K562 (cell line): ENCODE measurements around the gene PEAR1. TPM values are rescaled to one million over a fixed set of nuclear protein-coding genes. Genes with fewer than 3 reads are reported as not detected.
A peak's percentile ranks its signal among the peaks of the same experiment; 100 is the strongest.

Experiments used
- BRCA1 ChIP-seq, 2 experiments: fragments of 450-650 bp in 1 of 2; sonication (generic) in 1 of 2; formaldehyde crosslinking in 1 of 2; IDR thresholded peaks; 2 replicates each; pipeline versions ENCODE4 v1.5.0 to v1.6.1; 2017 to 2020; ENCODE audit warnings: mild to moderate bottlenecking in 1 of 2, missing genetic modification reagents in 1 of 2
- COPS2 ChIP-seq: fragments of 450-650 bp; conservative IDR thresholded peaks from 2 replicates; pipeline ENCODE4 v1.6.1; 2016; ENCODE audit warnings: mild to moderate bottlenecking, moderate library complexity
- E2F3 ChIP-seq: fragments of 250-450 bp; sonication (Bioruptor Pico); IDR thresholded peaks from 2 replicates; pipeline ENCODE4 v1.4.0; 2020; ENCODE audit warnings: mild to moderate bottlenecking
- EGR1 ChIP-seq: fragments of 450-650 bp; conservative IDR thresholded peaks from 2 replicates; pipeline ENCODE4 v1.6.1; 2017; ENCODE audit warnings: mild to moderate bottlenecking
- ESRRA ChIP-seq: fragments of 450-650 bp; IDR thresholded peaks from 2 replicates; pipeline ENCODE4 v1.6.1; 2014; ENCODE audit warnings: low read depth, mild to moderate bottlenecking, moderate library complexity, borderline replicate concordance
- FOXM1 ChIP-seq, 2 experiments: fragments of 450-650 bp in 1 of 2; sonication (generic) in 1 of 2; formaldehyde crosslinking in 1 of 2; IDR thresholded peaks; 2 replicates each; pipeline versions ENCODE4 v1.6.1 to v1.9.0; 2017 to 2022; ENCODE audit warnings: low read depth in 2 of 2, mild to moderate bottlenecking in 2 of 2, missing genetic modification reagents in 1 of 2, moderate library complexity in 1 of 2
- KLF10 ChIP-seq: fragments of 250-450 bp; sonication (Bioruptor Pico); IDR thresholded peaks from 2 replicates; pipeline ENCODE4 v1.6.1; 2021; ENCODE audit warnings: matching md5 sums
- MED1 ChIP-seq: sonication (generic); formaldehyde crosslinking; IDR thresholded peaks from 2 replicates; pipeline ENCODE4 v1.8.1; 2023; ENCODE audit warnings: missing genetic modification reagents, borderline replicate concordance
- NRF1 ChIP-seq, 2 experiments: fragments of 450-650 bp; IDR thresholded peaks in 1 of 2; conservative IDR thresholded peaks in 1 of 2; 2 replicates each; pipeline ENCODE4 v1.6.1; 2014; ENCODE audit warnings: mild to moderate bottlenecking in 2 of 2
- PKNOX1 ChIP-seq: fragments of 450-650 bp; IDR thresholded peaks from 2 replicates; pipeline ENCODE4 v1.6.1; 2016
- RNF219 ChIP-seq: fragments of 250-450 bp; sonication (Bioruptor Pico); IDR thresholded peaks from 2 replicates; pipeline ENCODE4 v1.5.0; 2022; ENCODE audit warnings: mild to moderate bottlenecking
- SIRT6 ChIP-seq: IDR thresholded peaks from one replicate; pipeline ENCODE4 v1.6.1; 2012; ENCODE audit warnings: low read depth, mild to moderate bottlenecking, control low read depth, inconsistent platforms, low read length, moderate library complexity
- SMAD3 ChIP-seq: fragments of 450-650 bp; formaldehyde crosslinking; conservative IDR thresholded peaks from 2 replicates; pipeline ENCODE4 v1.4.0; 2020; ENCODE audit warnings: mild to moderate bottlenecking
- SNAPC5 ChIP-seq: fragments of 250-450 bp; sonication (Bioruptor Pico); IDR thresholded peaks from 2 replicates; pipeline ENCODE4 v1.8.0; 2021; ENCODE audit warnings: moderate library complexity, mild to moderate bottlenecking, inconsistent platforms
- STAG1 ChIP-seq: sonication (generic); formaldehyde crosslinking; IDR thresholded peaks from 2 replicates; pipeline ENCODE4 v1.5.0; 2020; ENCODE audit warnings: missing genetic modification reagents, borderline replicate concordance
- STAT5B ChIP-seq: fragments of 250-450 bp; sonication (Bioruptor Pico); IDR thresholded peaks from 2 replicates; pipeline ENCODE4 v1.8.0; 2021; ENCODE audit warnings: mild to moderate bottlenecking, inconsistent platforms
- TAF7 ChIP-seq: fragments of 450-650 bp; IDR thresholded peaks from 2 replicates; pipeline ENCODE4 v1.6.1; 2016; ENCODE audit warnings: missing genetic modification characterization, missing compliant biosample characterization
- TBP ChIP-seq: optimal IDR thresholded peaks from 2 replicates; pipeline ENCODE3; 2011; ENCODE audit warnings: low read depth, low read length, improper control_type of control experiment
- ZNF280A ChIP-seq: fragments of 450-650 bp; IDR thresholded peaks from 2 replicates; pipeline ENCODE4 v1.6.1; 2018; ENCODE audit warnings: mild to moderate bottlenecking, low read depth; ENCODE audit not compliant: partially characterized antibody
- ZNF316 ChIP-seq: fragments of 450-650 bp; IDR thresholded peaks from 2 replicates; pipeline ENCODE4 v1.6.1; 2016
- ZNF445 ChIP-seq: fragments of 250-450 bp; sonication (Bioruptor Pico); IDR thresholded peaks from 2 replicates; pipeline ENCODE4 v1.4.0; 2020; ENCODE audit warnings: low read depth, mild to moderate bottlenecking, moderate library complexity
- ZNF57 ChIP-seq: fragments of 450-650 bp; formaldehyde crosslinking; IDR thresholded peaks from 2 replicates; pipeline ENCODE4 v1.4.0; 2020; ENCODE audit warnings: mild to moderate bottlenecking, moderate library complexity
- polyA plus RNA-seq, 8 experiments: library from polyadenylated mRNA; depleted of rRNA in 4 of 8; stranded (reverse) in 5 of 8; unstranded in 3 of 8; fragments of >200 nt; fragmentation: Nextera tagmentation in 2 of 8; fragmentation: Illumina TruSeq in 1 of 8; extraction: Ambion mirVana in 2 of 8; extraction: Trizol in 1 of 8; gene quantifications; 2 replicates each; pipeline versions ENCODE4 v1.2.1 to v1.2.3, GENCODE V29; 2011 to 2014; ENCODE audit warnings: inconsistent platforms in 1 of 8, missing spikeins in 1 of 8
- total RNA-seq, 7 experiments: library from RNA; depleted of rRNA in 6 of 7; stranded (reverse); fragments of >200 nt in 6 of 7; fragmentation: Illumina TruSeq in 2 of 7; extraction: Trizol in 2 of 7; gene quantifications; 2 replicates each; pipeline versions ENCODE4 v1.2.1 to v1.2.3, GENCODE V29; 2011 to 2021; ENCODE audit warnings: low replicate concordance in 1 of 7

Gene PEAR1
- total and polyA plus RNA-seq, 9 of the 15 experiments (the other 6 are each of a cell fraction or from before 2014, with no cell fraction given) = 0.87 to 13.9 (median 6.1) TPM

- TF ChIP-seq E2F3 (CRISPR knock-in tag) (no peak), COPS2 (no peak), SNAPC5 (CRISPR knock-in tag) (no peak), MED1 (CRISPR knock-in tag) (no peak), FOXM1 (IDR thresholded peaks at IDR 0.05; ENCODE audit: low read depth) (no peak), FOXM1 (CRISPR knock-in tag; IDR thresholded peaks at IDR 0.05; ENCODE audit: low read depth) (0 out of 2 replicates have a peak, but pooled peaks have one; percentile 66), ZNF280A (no peak), ZNF316 (no peak), ZNF57 (CRISPR knock-in tag) (no peak), STAT5B (CRISPR knock-in tag) (no peak), KLF10 (no peak), PKNOX1 (no peak), EGR1 (peak; percentile 73), SIRT6 (no peak), SMAD3 (CRISPR knock-in tag) (no peak), STAG1 (CRISPR knock-in tag) (peak; percentile 78), ZNF445 (CRISPR knock-in tag) (no peak), NRF1 (conservative IDR thresholded peaks at IDR 0.05 in 1 of 2, IDR thresholded peaks at IDR 0.05 in 1 of 2) (peak; percentile 36 to 53; a peak in 2 of 4 replicates), ESRRA (0 out of 2 replicates have a peak, but pooled peaks have one; percentile 14), TAF7 (tag) (no peak), TBP (no peak), BRCA1 (IDR thresholded peaks at IDR 0.05) (no peak), BRCA1 (CRISPR knock-in tag; IDR thresholded peaks at IDR 0.05) (no peak), RNF219 (CRISPR knock-in tag) (no peak)
Measured at GRCh38 chr1:156927215-156928042, 33.9 kb downstream of the PEAR1 start (continued).
